ENCODE results near the gene VMAC.

Gene VMAC

GRCh38 chr19:5954293-5954692, 49.6 kb downstream of the VMAC start:
- no peak for DNase-seq

- no peak for DNase-seq
These were observed 50.9 kb downstream of the VMAC start for GRCh38 chr19:5955636-5955935.

GRCh38 chr19:5956323-5956722, 51.7 kb downstream of the VMAC start:
- no peak for DNase-seq

DNA sequence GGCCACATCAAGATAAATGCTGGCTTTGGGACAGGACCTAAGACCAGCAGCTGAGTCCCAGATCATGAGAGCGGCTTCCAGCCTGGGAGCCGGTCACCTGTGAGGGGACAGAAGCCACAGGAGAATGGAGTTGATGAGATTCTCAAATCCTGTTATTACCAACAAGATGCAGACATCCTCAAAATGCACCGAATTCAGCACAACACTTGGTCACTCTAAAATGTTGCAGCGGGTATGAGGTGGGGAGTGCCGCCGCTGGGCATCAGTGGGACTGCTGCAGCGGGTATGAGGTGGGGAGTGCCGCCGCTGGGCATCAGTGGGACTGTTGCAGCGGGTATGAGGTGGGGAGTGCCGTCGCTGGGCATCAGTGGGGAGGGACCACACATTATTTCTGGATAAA, 52.1 kb downstream of the VMAC start:
- DNase-seq = no peak

- DNase-seq = no peak
These were observed 52.5 kb downstream of the VMAC start for GRCh38 chr19:5957170-5957569.

GRCh38 chr19:5958074-5958850, 53.6 kb downstream of the VMAC start:
- no peak for DNase-seq

DNA sequence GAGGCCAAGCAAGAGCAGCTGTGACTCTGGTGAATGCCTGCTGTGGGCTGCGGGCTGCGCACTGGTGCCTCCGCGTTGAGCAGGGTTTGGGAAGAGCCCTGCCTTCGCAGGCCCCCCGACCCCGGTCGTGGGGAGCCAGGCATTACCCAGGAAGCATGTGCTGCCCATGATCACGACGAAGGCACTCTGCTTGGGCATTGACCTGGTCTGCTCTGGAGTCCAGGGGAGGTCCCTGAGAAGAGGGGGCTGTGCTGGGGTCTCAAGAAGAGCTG, 54.1 kb downstream of the VMAC start:
- DNase-seq = no peak

GRCh38 chr19:5959260-5960004, 54.8 kb downstream of the VMAC start:
- DNase-seq = no peak

Measured in left hindlimb (tissue), 1 donor.